Measurements from ENCODE around the gene TOMM70.
"Not testable (repeated sequence)": the region's sequence is repeated elsewhere in the genome, so short reads cannot be mapped to it uniquely, and the experiment has no call there.

TOMM70 gene

GRCh38 chr3:100400780-100401673 is at the start of gene TOMM70, which contains the start of gene LNP1:
Gene TOMM70, minus strand, starts transcription at chr3:100401089. Its CDS starts 140 bp downstream, at chr3:100400949.
Gene LNP1, plus strand, starts transcription at chr3:100401539. Its CDS starts 28,191 bp downstream, at chr3:100429730.
- H3K27me3 ChIP-seq (ENCODE audit: insufficient read depth, low read length), result no peaks in the 10 kb centered on the region
- H3K4me3 ChIP-seq (ENCODE audit: low read depth, low read length), result peak within 1 kb of the TSS; percentile 84
- H2AFZ ChIP-seq (ENCODE audit: low read length, unreplicated experiment), result peak within 1 kb of the TSS; percentile 71
- peak within 1 kb of the TSS; percentile 87 for H3K27ac ChIP-seq (ENCODE audit: low read depth, low read length)
- peaks cover 79% of the 10 kb centered on the region for H3K79me2 ChIP-seq (ENCODE audit: control insufficient read depth, insufficient read depth, low read length, unreplicated experiment)
- no peaks in the 10 kb centered on the region for H3K36me3 ChIP-seq (ENCODE audit: insufficient read depth, low read length)
- peaks cover 31% of the 10 kb centered on the region for H3K4me1 ChIP-seq (ENCODE audit: control insufficient read depth, insufficient read depth, low read length, unreplicated experiment)

- Histone ChIP-seq H3K4me3 (ENCODE audit: low read depth, low read length) (no peak overlapping the region), H3K4me1 (ENCODE audit: control insufficient read depth, insufficient read depth, low read length, unreplicated experiment) (no peaks in the 10 kb centered on the region), H3K79me2 (ENCODE audit: control insufficient read depth, insufficient read depth, low read length, unreplicated experiment) (no peaks in the 10 kb centered on the region), H3K27ac (ENCODE audit: low read depth, low read length) (no peak overlapping the region), H3K36me3 (ENCODE audit: insufficient read depth, low read length) (0 out of 2 replicates have a peak, but pooled peaks cover 1% of the 10 kb centered on the region), H2AFZ (ENCODE audit: low read length, unreplicated experiment) (no peak overlapping the region), H3K27me3 (ENCODE audit: insufficient read depth, low read length) (no peaks in the 10 kb centered on the region)
Measured at GRCh38 chr3:100449214-100449613, 48.3 kb upstream of the TOMM70 start.

GRCh38 chr3:100448079-100448478 is 47.2 kb upstream of the TOMM70 start:
- no peak overlapping the region for H2AFZ ChIP-seq (ENCODE audit: low read length, unreplicated experiment)
- H3K4me3 ChIP-seq (ENCODE audit: low read depth, low read length), result no peak overlapping the region
- H3K36me3 ChIP-seq (ENCODE audit: insufficient read depth, low read length), result 0 out of 2 replicates have a peak, but pooled peaks cover 6% of the 10 kb centered on the region
- no peak overlapping the region for H3K27ac ChIP-seq (ENCODE audit: low read depth, low read length)
- H3K27me3 ChIP-seq (ENCODE audit: insufficient read depth, low read length), result no peaks in the 10 kb centered on the region
- H3K4me1 ChIP-seq (ENCODE audit: control insufficient read depth, insufficient read depth, low read length, unreplicated experiment), result no peaks in the 10 kb centered on the region
- H3K79me2 ChIP-seq (ENCODE audit: control insufficient read depth, insufficient read depth, low read length, unreplicated experiment), result no peaks in the 10 kb centered on the region

- not testable (repeated sequence) for H3K36me3 ChIP-seq (ENCODE audit: insufficient read depth, low read length); H3K4me1 ChIP-seq (ENCODE audit: control insufficient read depth, insufficient read depth, low read length, unreplicated experiment); H2AFZ ChIP-seq (ENCODE audit: low read length, unreplicated experiment); H3K4me3 ChIP-seq (ENCODE audit: low read depth, low read length); H3K79me2 ChIP-seq (ENCODE audit: control insufficient read depth, insufficient read depth, low read length, unreplicated experiment); H3K27me3 ChIP-seq (ENCODE audit: insufficient read depth, low read length); H3K27ac ChIP-seq (ENCODE audit: low read depth, low read length)
Measured at GRCh38 chr3:100447067-100447466, 46.2 kb upstream of the TOMM70 start.

- 0 out of 2 replicates have a peak, but pooled peaks cover 6% of the 10 kb centered on the region for H3K36me3 ChIP-seq (ENCODE audit: insufficient read depth, low read length)
- no peak overlapping the region for H2AFZ ChIP-seq (ENCODE audit: low read length, unreplicated experiment)
- no peak overlapping the region for H3K4me3 ChIP-seq (ENCODE audit: low read depth, low read length)
- no peaks in the 10 kb centered on the region for H3K79me2 ChIP-seq (ENCODE audit: control insufficient read depth, insufficient read depth, low read length, unreplicated experiment)
- no peaks in the 10 kb centered on the region for H3K27me3 ChIP-seq (ENCODE audit: insufficient read depth, low read length)
- H3K4me1 ChIP-seq (ENCODE audit: control insufficient read depth, insufficient read depth, low read length, unreplicated experiment), result no peaks in the 10 kb centered on the region
- no peak overlapping the region for H3K27ac ChIP-seq (ENCODE audit: low read depth, low read length)
Measured at GRCh38 chr3:100443690-100444089, 42.8 kb upstream of the TOMM70 start.

- H3K4me1 ChIP-seq (ENCODE audit: control insufficient read depth, insufficient read depth, low read length, unreplicated experiment), result peaks cover 7% of the 10 kb centered on the region
Measured at GRCh38 chr3:100440895-100441294, 40.0 kb upstream of the TOMM70 start.

GRCh38 chr3:100438623-100438974 is 37.7 kb upstream of the TOMM70 start:
- H3K27ac ChIP-seq (ENCODE audit: low read depth, low read length), result no peak overlapping the region
- H3K79me2 ChIP-seq (ENCODE audit: control insufficient read depth, insufficient read depth, low read length, unreplicated experiment), result no peaks in the 10 kb centered on the region
- H3K27me3 ChIP-seq (ENCODE audit: insufficient read depth, low read length), result no peaks in the 10 kb centered on the region
- H2AFZ ChIP-seq (ENCODE audit: low read length, unreplicated experiment), result no peak overlapping the region
- no peaks in the 10 kb centered on the region for H3K36me3 ChIP-seq (ENCODE audit: insufficient read depth, low read length)
- peaks cover 7% of the 10 kb centered on the region for H3K4me1 ChIP-seq (ENCODE audit: control insufficient read depth, insufficient read depth, low read length, unreplicated experiment)
- H3K4me3 ChIP-seq (ENCODE audit: low read depth, low read length), result no peak overlapping the region

More at GRCh38 chr3:100440895-100441294, 40.0 kb upstream of the TOMM70 start:
- Histone ChIP-seq H2AFZ (ENCODE audit: low read length, unreplicated experiment) (no peak overlapping the region), H3K36me3 (ENCODE audit: insufficient read depth, low read length) (0 out of 2 replicates have a peak, but pooled peaks cover 6% of the 10 kb centered on the region), H3K79me2 (ENCODE audit: control insufficient read depth, insufficient read depth, low read length, unreplicated experiment) (no peaks in the 10 kb centered on the region), H3K4me3 (ENCODE audit: low read depth, low read length) (no peak overlapping the region), H3K27ac (ENCODE audit: low read depth, low read length) (no peak overlapping the region), H3K27me3 (ENCODE audit: insufficient read depth, low read length) (no peaks in the 10 kb centered on the region)

GRCh38 chr3:100437721-100438622 is 37.1 kb upstream of the TOMM70 start:
- H3K4me1 ChIP-seq (ENCODE audit: control insufficient read depth, insufficient read depth, low read length, unreplicated experiment), result peaks cover 7% of the 10 kb centered on the region
- no peaks in the 10 kb centered on the region for H3K79me2 ChIP-seq (ENCODE audit: control insufficient read depth, insufficient read depth, low read length, unreplicated experiment)
- H3K27me3 ChIP-seq (ENCODE audit: insufficient read depth, low read length), result no peaks in the 10 kb centered on the region
- no peak overlapping the region for H3K4me3 ChIP-seq (ENCODE audit: low read depth, low read length)
- no peak overlapping the region for H2AFZ ChIP-seq (ENCODE audit: low read length, unreplicated experiment)
- no peak overlapping the region for H3K27ac ChIP-seq (ENCODE audit: low read depth, low read length)
- no peaks in the 10 kb centered on the region for H3K36me3 ChIP-seq (ENCODE audit: insufficient read depth, low read length)

- no peak overlapping the region for H2AFZ ChIP-seq (ENCODE audit: low read length, unreplicated experiment)
- H3K27me3 ChIP-seq (ENCODE audit: insufficient read depth, low read length), result no peaks in the 10 kb centered on the region
- no peaks in the 10 kb centered on the region for H3K36me3 ChIP-seq (ENCODE audit: insufficient read depth, low read length)
- no peak overlapping the region for H3K27ac ChIP-seq (ENCODE audit: low read depth, low read length)
- peaks cover 7% of the 10 kb centered on the region for H3K4me1 ChIP-seq (ENCODE audit: control insufficient read depth, insufficient read depth, low read length, unreplicated experiment)
- H3K79me2 ChIP-seq (ENCODE audit: control insufficient read depth, insufficient read depth, low read length, unreplicated experiment), result no peaks in the 10 kb centered on the region
- no peak overlapping the region for H3K4me3 ChIP-seq (ENCODE audit: low read depth, low read length)
Measured at GRCh38 chr3:100436951-100437350, 36.1 kb upstream of the TOMM70 start.

GRCh38 chr3:100429187-100429716 is 28.4 kb upstream of the TOMM70 start:
- Histone ChIP-seq H3K79me2 (ENCODE audit: control insufficient read depth, insufficient read depth, low read length, unreplicated experiment) (no peaks in the 10 kb centered on the region), H3K4me1 (ENCODE audit: control insufficient read depth, insufficient read depth, low read length, unreplicated experiment) (peaks cover 9% of the 10 kb centered on the region), H3K36me3 (ENCODE audit: insufficient read depth, low read length) (no peaks in the 10 kb centered on the region), H3K4me3 (ENCODE audit: low read depth, low read length) (no peak overlapping the region), H3K27me3 (ENCODE audit: insufficient read depth, low read length) (no peaks in the 10 kb centered on the region), H2AFZ (ENCODE audit: low read length, unreplicated experiment) (no peak overlapping the region), H3K27ac (ENCODE audit: low read depth, low read length) (no peak overlapping the region)

Measured in ACC112 (cell line).